H1 (cell line): ENCODE results near the gene GJD2. TPM values are rescaled to one million over a fixed set of nuclear protein-coding genes. Genes with fewer than 3 reads are reported as not detected.

Experiments
- CTCF ChIA-PET: fragments of 300-600 bp; sonication (Branson Sonifier 250); formaldehyde crosslinking; loops from one replicate; lab custom pipeline; 2021; ENCODE audit not compliant: partially characterized antibody; lab: Charles Lee
- POLR2A ChIA-PET: fragments of 300-600 bp; sonication (Branson Sonifier 250); formaldehyde crosslinking; loops from one replicate; lab custom pipeline; 2021; ENCODE audit warnings: inconsistent platforms; ENCODE audit not compliant: partially characterized antibody; lab: Charles Lee
- DNase-seq, 2 experiments: peaks; one replicate each; pipeline versions ENCODE4 v3.0.0 to v3.0.0-alpha.2; 2010 to 2022; ENCODE audit warnings: low spot score in 2 of 2, low read depth in 1 of 2, mixed read lengths in 1 of 2
- FAIRE-seq: peaks from 2 replicates; lab custom pipeline; 2011; peaks lifted over from hg19 to GRCh38; lab: Jason Lieb, UNC
- H2AFZ ChIP-seq: 2 replicates; pipeline ENCODE4 v1.8.1; 2012; ENCODE audit warnings: low read length, inconsistent platforms
- H2AK5ac ChIP-seq: 2 replicates; pipeline ENCODE4 v1.6.1; 2013; ENCODE audit warnings: low read depth, low read length
- H2BK120ac ChIP-seq: replicated peaks from 2 replicates; pipeline ENCODE3; 2013; ENCODE audit warnings: low read depth, low read length, inconsistent platforms
- H2BK12ac ChIP-seq: 2 replicates; pipeline ENCODE4 v1.6.1; 2013; ENCODE audit warnings: low read depth, low read length
- H2BK15ac ChIP-seq: 2 replicates; pipeline ENCODE4 v1.6.1; 2013; ENCODE audit warnings: low read length
- H2BK20ac ChIP-seq: 2 replicates; pipeline ENCODE4 v1.6.1; 2013; ENCODE audit warnings: low read length
- H2BK5ac ChIP-seq: 2 replicates; pipeline ENCODE4 v1.6.1; 2013; ENCODE audit warnings: low read depth, low read length
- H3K14ac ChIP-seq: 2 replicates; pipeline ENCODE4 v1.6.1; 2013; ENCODE audit warnings: inconsistent platforms; ENCODE audit not compliant: insufficient read length
- H3K18ac ChIP-seq: 2 replicates; pipeline ENCODE4 v1.6.1; 2013; ENCODE audit warnings: low read length; ENCODE audit errors: extremely low read depth
- H3K23ac ChIP-seq: 2 replicates; pipeline ENCODE4 v1.6.1; 2013; ENCODE audit warnings: inconsistent platforms; ENCODE audit not compliant: insufficient read length
- H3K23me2 ChIP-seq: 2 replicates; pipeline ENCODE4 v1.6.1; 2013; ENCODE audit warnings: low read depth, low read length
- H3K27ac ChIP-seq: 2 replicates; pipeline ENCODE4 v1.6.1; 2011; ENCODE audit warnings: low read depth, low read length, inconsistent platforms
- H3K27me3 ChIP-seq, 4 experiments: replicated peaks in 1 of 4; 1 replicate in 1 of 4; 2 replicates in 3 of 4; pipeline versions ENCODE4 v1.6.1 to v1.8.1; 2011 to 2013; ENCODE audit warnings: low read length in 3 of 4, mild to moderate bottlenecking in 3 of 4, inconsistent platforms in 2 of 4, mixed read lengths in 2 of 4, moderate library complexity in 1 of 4; ENCODE audit not compliant: control insufficient read depth in 3 of 4, insufficient read depth in 3 of 4; ENCODE audit errors: extremely low read depth in 1 of 4
- H3K36me3 ChIP-seq, 4 experiments: 2 replicates each; pipeline versions ENCODE4 v1.6.1 to v1.8.1; 2011 to 2013; ENCODE audit warnings: mild to moderate bottlenecking in 4 of 4, low read length in 3 of 4, moderate library complexity in 2 of 4, control low read depth in 1 of 4, inconsistent platforms in 1 of 4; ENCODE audit not compliant: insufficient read depth in 4 of 4, control insufficient read depth in 2 of 4
- H3K4ac ChIP-seq: replicated peaks from 2 replicates; pipeline ENCODE3; 2013; ENCODE audit warnings: low read length, low read depth, mixed read lengths, inconsistent platforms; ENCODE audit not compliant: insufficient read length
- H3K4me1 ChIP-seq, 4 experiments: replicated peaks in 1 of 4; 1 replicate in 1 of 4; 2 replicates in 3 of 4; pipeline versions ENCODE4 v1.6.1 to v1.8.1; 2011 to 2013; ENCODE audit warnings: low read length in 3 of 4, inconsistent platforms in 2 of 4, mixed read lengths in 1 of 4; ENCODE audit not compliant: insufficient read depth in 4 of 4, control insufficient read depth in 3 of 4
- H3K4me2 ChIP-seq, 2 experiments: 2 replicates each; pipeline versions ENCODE4 v1.6.1 to v1.8.1; 2011 to 2013; ENCODE audit warnings: low read depth in 2 of 2, low read length in 2 of 2, control low read depth in 1 of 2, inconsistent platforms in 1 of 2, mild to moderate bottlenecking in 1 of 2; ENCODE audit not compliant: insufficient read depth in 1 of 2
- H3K4me3 ChIP-seq, 4 experiments: fragments of 200-600, 300-600 bp in 1 of 4; sonication (generic), shearing (Covaris generic), sonication (Bioruptor Twin) in 1 of 4; 2 replicates each; pipeline versions ENCODE4 v1.5.1 to v1.8.1; 2011 to 2016; ENCODE audit warnings: low read length in 4 of 4, low read depth in 3 of 4, control low read depth in 2 of 4, inconsistent platforms in 2 of 4, mild to moderate bottlenecking in 2 of 4, mixed read lengths in 1 of 4, moderate library complexity in 1 of 4; ENCODE audit not compliant: insufficient read depth in 2 of 4; ENCODE audit errors: extremely low read depth in 1 of 4
- H3K56ac ChIP-seq: replicated peaks from 2 replicates; pipeline ENCODE3; 2013; ENCODE audit warnings: low read depth, mild to moderate bottlenecking, mixed read lengths, low read length, inconsistent platforms; ENCODE audit not compliant: insufficient read length
- H3K79me1 ChIP-seq: 2 replicates; pipeline ENCODE4 v1.6.1; 2013; ENCODE audit warnings: low read depth, low read length, control low read depth
- H3K79me2 ChIP-seq, 2 experiments: 2 replicates each; pipeline versions ENCODE4 v1.6.1 to v1.8.1; 2012 to 2013; ENCODE audit warnings: low read length in 2 of 2, mild to moderate bottlenecking in 2 of 2, inconsistent platforms in 1 of 2; ENCODE audit not compliant: insufficient read depth in 2 of 2, control insufficient read depth in 1 of 2
- H3K9ac ChIP-seq, 4 experiments: replicated peaks in 1 of 4; 1 replicate in 1 of 4; 2 replicates in 3 of 4; pipeline versions ENCODE4 v1.6.1 to v1.8.1; 2011 to 2013; ENCODE audit warnings: low read depth in 3 of 4, low read length in 3 of 4, control low read depth in 2 of 4, mild to moderate bottlenecking in 2 of 4, moderate library complexity in 2 of 4, inconsistent platforms in 1 of 4; ENCODE audit errors: extremely low read depth in 1 of 4
- H3K9me3 ChIP-seq, 2 experiments: 2 replicates each; pipeline versions ENCODE4 v1.6.1 to v1.8.1; 2012 to 2013; ENCODE audit warnings: mild to moderate bottlenecking in 2 of 2, moderate library complexity in 2 of 2, control low read depth in 1 of 2, inconsistent platforms in 1 of 2, low read depth in 1 of 2, low read length in 1 of 2, mixed read lengths in 1 of 2; ENCODE audit not compliant: insufficient read depth in 2 of 2
- H4K20me1 ChIP-seq, 2 experiments: replicated peaks in 1 of 2; 2 replicates each; pipeline versions ENCODE3 to v1.8.1; 2011 to 2013; ENCODE audit warnings: inconsistent platforms in 2 of 2, low read length in 2 of 2, mild to moderate bottlenecking in 1 of 2; ENCODE audit not compliant: insufficient read depth in 2 of 2, control insufficient read depth in 1 of 2
- H4K5ac ChIP-seq: 2 replicates; pipeline ENCODE4 v1.6.1; 2013; ENCODE audit warnings: low read length, low read depth, mixed read lengths, inconsistent platforms; ENCODE audit not compliant: insufficient read length
- H4K8ac ChIP-seq: 2 replicates; pipeline ENCODE4 v1.8.0; 2013; ENCODE audit warnings: mild to moderate bottlenecking, moderate library complexity, low read length, inconsistent platforms; ENCODE audit not compliant: insufficient read depth; ENCODE audit errors: extremely low read depth
- H4K91ac ChIP-seq: replicated peaks from 2 replicates; pipeline ENCODE3; 2013; ENCODE audit warnings: low read length, mixed read lengths, inconsistent platforms; ENCODE audit not compliant: insufficient read length
- BACH1 ChIP-seq: IDR thresholded peaks from 2 replicates; pipeline ENCODE4 v1.6.1; 2012; ENCODE audit warnings: low read length, improper control_type of control experiment
- CBX5 ChIP-seq: fragments of 300-800, 300-1000 bp; sonication (generic); IDR thresholded peaks from 2 replicates; pipeline ENCODE4 v1.7.1; 2016; ENCODE audit warnings: antibody characterized with exemption, low read length, low read depth
- CEBPB ChIP-seq: IDR thresholded peaks from 2 replicates; pipeline ENCODE4 v1.6.1; 2012; ENCODE audit warnings: low read depth, low read length
- CHD2 ChIP-seq: IDR thresholded peaks from 2 replicates; pipeline ENCODE4 v1.6.1; 2012; ENCODE audit warnings: low read length, improper control_type of control experiment
- CTBP2 ChIP-seq: IDR thresholded peaks from 2 replicates; pipeline ENCODE4 v1.7.0; 2011; ENCODE audit warnings: borderline replicate concordance, mild to moderate bottlenecking, moderate library complexity, mixed read lengths, low read length; ENCODE audit not compliant: insufficient read depth, insufficient read length
- JUN ChIP-seq: IDR thresholded peaks from 2 replicates; pipeline ENCODE4 v1.6.1; 2011; ENCODE audit warnings: low read depth, mild to moderate bottlenecking, improper control_type of control experiment, low read length
- KDM1A ChIP-seq: fragments of 200-600, 300-600 bp; sonication (generic); IDR thresholded peaks from 2 replicates; pipeline ENCODE4 v1.7.1; 2016; ENCODE audit warnings: mild to moderate bottlenecking, low read length, borderline replicate concordance
- MAFK ChIP-seq: IDR thresholded peaks from 2 replicates; pipeline ENCODE4 v1.6.1; 2012; ENCODE audit warnings: low read depth, mild to moderate bottlenecking, improper control_type of control experiment, low read length
- RNF2 ChIP-seq: fragments of 200-900, 300-1000 bp; sonication (generic); IDR thresholded peaks from 2 replicates; pipeline ENCODE4 v1.7.1; 2016; ENCODE audit warnings: borderline replicate concordance, low read depth, mild to moderate bottlenecking, antibody characterized with exemption, low read length; ENCODE audit not compliant: poor library complexity, severe bottlenecking; ENCODE audit errors: missing control alignments
- SP1 ChIP-seq: IDR thresholded peaks from 2 replicates; pipeline ENCODE4 v1.6.1; 2011; ENCODE audit warnings: low read depth, low read length
- SUZ12 ChIP-seq: fragments of 200-600 bp; sonication (generic); IDR thresholded peaks from 2 replicates; pipeline ENCODE4 v1.6.1; 2012; ENCODE audit warnings: mild to moderate bottlenecking, inconsistent platforms, low read length, moderate library complexity, mixed read lengths
- TBP ChIP-seq: IDR thresholded peaks from 2 replicates; pipeline ENCODE4 v1.6.1; 2011; ENCODE audit warnings: low read depth, low read length, improper control_type of control experiment
- TEAD4 ChIP-seq: IDR thresholded peaks from 2 replicates; pipeline ENCODE4 v1.6.1; 2012; ENCODE audit warnings: low read depth, low read length, inconsistent platforms, mixed read lengths
- WGBS, 2 experiments: shearing (Covaris generic) in 1 of 2; methylation state at CpG; one replicate each; pipeline versions ENCODE4 v1.1.6 to v1.1.7; 2013 to 2015; ENCODE audit warnings: low lambda C conversion rate in 2 of 2, mixed read lengths in 2 of 2, inconsistent platforms in 1 of 2, low coverage in 1 of 2, missing lambda C conversion rate in 1 of 2; ENCODE audit not compliant: insufficient replicate concordance in 2 of 2, insufficient coverage in 1 of 2, insufficient read length in 1 of 2; ENCODE audit errors: extremely low coverage in 1 of 2, missing lambda C conversion rate in 1 of 2; 5-methylcytosine and 5-hydroxymethylcytosine counted together
- polyA plus RNA-seq, 7 experiments: library from polyadenylated mRNA; depleted of rRNA in 3 of 7; stranded (reverse) in 5 of 7; unstranded in 2 of 7; fragments of >200 nt in 5 of 7; fragments of 200-250 nt in 2 of 7; gene quantifications; 1 replicate in 5 of 7; 2 replicates in 1 of 7; 4 replicates in 1 of 7; pipeline versions ENCODE4 v1.2.1 to v1.2.3, GENCODE V29; 2011 to 2013; ENCODE audit warnings: missing spikeins in 2 of 7, mixed read lengths in 2 of 7
- total RNA-seq: library from RNA; stranded (reverse); fragmentation: NEBNext Ultra II Directional; extraction: Animal tissue kit (Norgen Biotek cat#: 25700); gene quantifications from 2 replicates; pipeline ENCODE4 v1.2.1, GENCODE V29; 2021
- TF ChIP-seq, protein P1 (sequence below): IDR thresholded peaks from 2 replicates; pipeline ENCODE4 v1.6.1; 2011; ENCODE audit warnings: low read length, improper control_type of control experiment

Gene GJD2
- total and polyA plus RNA-seq, 2 of the 8 experiments (the other 6 are each of a cell fraction or from before 2014, with no cell fraction given): 0.39 to 0.54 TPM

GRCh38 chr15:34749691-34750090, 5.1 kb downstream of the GJD2 start:
- Histone ChIP-seq H3K4ac (no peak overlapping the region), H2AK5ac (no peak overlapping the region), H3K9ac (no peak overlapping the region), H4K91ac (no peak overlapping the region), H3K18ac (no peak overlapping the region), H2BK5ac (no peak overlapping the region), H3K23me2 (peaks cover 2% of the 10 kb centered on the region; the same call in 1 of the 2 replicates), H3K4me3 (no peak overlapping the region), H3K23ac (no peak overlapping the region), H3K9me3 (no peaks in the 10 kb centered on the region), H3K56ac (no peak overlapping the region), H3K14ac (no peak overlapping the region), H4K8ac (no peak overlapping the region), H2BK20ac (no peak overlapping the region), H3K79me1 (no peaks in the 10 kb centered on the region), H2AFZ (no peak overlapping the region), H3K27ac (no peak overlapping the region), H4K20me1 (peaks cover 0 to 3% of the 10 kb centered on the region in 2 experiments), H4K5ac (no peak overlapping the region), H3K79me2 (no peaks in the 10 kb centered on the region), H3K27me3 (peaks cover 5 to 22% (median 12%) of the 10 kb centered on the region in 4 experiments), H3K36me3 (no peaks in the 10 kb centered on the region), H3K4me1 (peaks cover 0 to 5% (median 3%) of the 10 kb centered on the region in 4 experiments; a peak in 5 of 7 replicates), H2BK12ac (no peak overlapping the region), H3K4me2 (no peak overlapping the region), H2BK120ac (no peak overlapping the region), H2BK15ac (no peak overlapping the region)
- no peak for DNase-seq
- ChIA-PET CTCF (interaction anchor here (1.3 to 1.9 kb wide), 3 partner anchors 9 to 41 kb away, joined by 4 to 6 read pairs (median 4); no protein-coding TSS in a partner anchor), POLR2A (no interaction called here)
- no peak for FAIRE-seq
- WGBS, 2 experiments: 93% methylated on average over 4 of the region's 4 CpGs; no CpG with 5 or more reads in 1 of the 2 experiments
- TF ChIP-seq TBP: no peak
- TF ChIP-seq, protein P1, sequence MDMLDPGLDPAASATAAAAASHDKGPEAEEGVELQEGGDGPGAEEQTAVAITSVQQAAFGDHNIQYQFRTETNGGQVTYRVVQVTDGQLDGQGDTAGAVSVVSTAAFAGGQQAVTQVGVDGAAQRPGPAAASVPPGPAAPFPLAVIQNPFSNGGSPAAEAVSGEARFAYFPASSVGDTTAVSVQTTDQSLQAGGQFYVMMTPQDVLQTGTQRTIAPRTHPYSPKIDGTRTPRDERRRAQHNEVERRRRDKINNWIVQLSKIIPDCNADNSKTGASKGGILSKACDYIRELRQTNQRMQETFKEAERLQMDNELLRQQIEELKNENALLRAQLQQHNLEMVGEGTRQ: no peak
- no peak for TF ChIP-seq CHD2
- TF ChIP-seq TEAD4: no peak
- TF ChIP-seq CEBPB: no peak
- no peak for TF ChIP-seq CTBP2
- no peak for TF ChIP-seq SP1
- no peak for TF ChIP-seq RNF2
- no peak for TF ChIP-seq SUZ12
- TF ChIP-seq JUN: no peak
- no peak for TF ChIP-seq BACH1
- TF ChIP-seq KDM1A: no peak
- TF ChIP-seq MAFK: no peak
- no peak for TF ChIP-seq CBX5
